HG02571 (cell line): ENCODE data around the gene ZNF708.
"Not testable (repeated sequence)": the region's sequence is repeated elsewhere in the genome, so short reads cannot be mapped to it uniquely, and the experiment has no call there.

ENCODE experiments used
- ATAC-seq: cut with Tn5 transposase; IDR thresholded peaks from one replicate; pipeline ENCODE4 v1.9.1; 2021; ENCODE audit warnings: mild to moderate bottlenecking, moderate library complexity; ENCODE audit not compliant: unreplicated experiment

ZNF708 gene

GRCh38 chr19:21328885-21329605, at the start of gene ZNF708:
Gene ZNF708 (minus strand): TSS chr19:21329410. CDS start chr19:21329212, 198 bp downstream.
- ATAC-seq: peak; percentile 100

GRCh38 chr19:21362291-21362690, 33.1 kb upstream of the ZNF708 start:
- ATAC-seq: no peak

- peak; percentile 98 for ATAC-seq
These were observed 29.7 kb upstream of the ZNF708 start, which contains the start of gene ZNF738 for GRCh38 chr19:21358768-21359451. Gene ZNF738 (plus strand): TSS chr19:21359000. CDS start chr19:21359141, 141 bp downstream.

GRCh38 chr19:21352830-21353229, 23.6 kb upstream of the ZNF708 start:
- ATAC-seq: no peak

GRCh38 chr19:21344841-21345240, 15.6 kb upstream of the ZNF708 start:
- ATAC-seq: not testable (repeated sequence)

GRCh38 chr19:21335721-21336120, 6.5 kb upstream of the ZNF708 start:
- ATAC-seq: no peak

GRCh38 chr19:21328406-21328805, 804 bp downstream of the ZNF708 start:
- ATAC-seq: no peak

GRCh38 chr19:21326169-21326568, 3.0 kb downstream of the ZNF708 start:
- ATAC-seq: no peak

- ATAC-seq: no peak
These were observed 6.2 kb downstream of the ZNF708 start for GRCh38 chr19:21323000-21323399.

- no peak for ATAC-seq
These were observed 6.7 kb downstream of the ZNF708 start for GRCh38 chr19:21322528-21322927.

GRCh38 chr19:21321996-21322395, 7.2 kb downstream of the ZNF708 start:
- no peak for ATAC-seq

GRCh38 chr19:21321134-21321533, 8.1 kb downstream of the ZNF708 start:
- no peak for ATAC-seq

- ATAC-seq: no peak
These were observed 11.4 kb downstream of the ZNF708 start for GRCh38 chr19:21317821-21318220.

GRCh38 chr19:21314676-21315075, 14.5 kb downstream of the ZNF708 start:
- ATAC-seq: no peak

- not testable (repeated sequence) for ATAC-seq
These were observed 16.4 kb downstream of the ZNF708 start for GRCh38 chr19:21312807-21313206.

GRCh38 chr19:21308773-21309172, 20.4 kb downstream of the ZNF708 start:
- no peak for ATAC-seq

GRCh38 chr19:21306881-21307479, 22.2 kb downstream of the ZNF708 start:
- not testable (repeated sequence) for ATAC-seq

GRCh38 chr19:21293768-21294167, 35.4 kb downstream of the ZNF708 start:
- not testable (repeated sequence) for ATAC-seq

GRCh38 chr19:21269813-21270212, 59.4 kb downstream of the ZNF708 start:
- ATAC-seq: no peak

- no peak for ATAC-seq
These were observed 64.3 kb downstream of the ZNF708 start for GRCh38 chr19:21264891-21265290.

GRCh38 chr19:21264416-21264815, 64.8 kb downstream of the ZNF708 start:
- ATAC-seq: no peak
